ENCODE measurements around the gene ZFYVE26.
"Not testable (repeated sequence)": the region's sequence is repeated elsewhere in the genome, so short reads cannot be mapped to it uniquely, and the experiment has no call there.

ZFYVE26 gene

GRCh38 chr14:67833403-67833802 is 17.0 kb upstream of the ZFYVE26 start:
- TF ChIP-seq CTCF (IDR thresholded peaks at IDR 0.05; ENCODE audit: low read depth, low read length, missing control alignments), result no peak
- H3K4me3 ChIP-seq (ENCODE audit: low read depth, low read length), result no peak overlapping the region
- no peak for DNase-seq (ENCODE audit: low read depth)

- no peak for DNase-seq (ENCODE audit: low read depth)
- TF ChIP-seq CTCF (IDR thresholded peaks at IDR 0.05; ENCODE audit: low read depth, low read length, missing control alignments), result no peak
- no peak overlapping the region for H3K4me3 ChIP-seq (ENCODE audit: low read depth, low read length)
These were observed 14.7 kb upstream of the ZFYVE26 start for GRCh38 chr14:67831113-67831512.

- no peak for TF ChIP-seq CTCF (IDR thresholded peaks at IDR 0.05; ENCODE audit: low read depth, low read length, missing control alignments)
- H3K4me3 ChIP-seq (ENCODE audit: low read depth, low read length), result no peak overlapping the region; the same call in 1 of the 2 replicates
These were observed 4.7 kb upstream of the ZFYVE26 start for GRCh38 chr14:67821121-67821520.

GRCh38 chr14:67820428-67820971 is 4.1 kb upstream of the ZFYVE26 start:
- H3K4me3 ChIP-seq (ENCODE audit: low read depth, low read length), result peak overlapping the region; percentile 74
- DNase-seq (ENCODE audit: low read depth), result no peak

More at GRCh38 chr14:67821121-67821520, 4.7 kb upstream of the ZFYVE26 start:
- DNase-seq (ENCODE audit: low read depth), result no peak

GRCh38 chr14:67819563-67820421 is 3.4 kb upstream of the ZFYVE26 start, which contains the start of gene RAD51B:
Gene RAD51B, plus strand, starts transcription at chr14:67819779.
- H3K4me3 ChIP-seq (ENCODE audit: low read depth, low read length), result peak within 1 kb of the TSS; percentile 74

More at GRCh38 chr14:67820428-67820971, 4.1 kb upstream of the ZFYVE26 start:
- no peak for TF ChIP-seq CTCF (IDR thresholded peaks at IDR 0.05; ENCODE audit: low read depth, low read length, missing control alignments)

GRCh38 chr14:67818476-67818875 is 2.1 kb upstream of the ZFYVE26 start:
- not testable (repeated sequence) for H3K4me3 ChIP-seq (ENCODE audit: low read depth, low read length); DNase-seq (ENCODE audit: low read depth)

More at GRCh38 chr14:67819563-67820421, 3.4 kb upstream of the ZFYVE26 start, which contains the start of gene RAD51B:
- no peak for TF ChIP-seq CTCF (IDR thresholded peaks at IDR 0.05; ENCODE audit: low read depth, low read length, missing control alignments)
- DNase-seq (ENCODE audit: low read depth), result peak; percentile 64

GRCh38 chr14:67817750-67818438 is 1.5 kb upstream of the ZFYVE26 start:
- no peak for DNase-seq (ENCODE audit: low read depth)
- TF ChIP-seq CTCF (IDR thresholded peaks at IDR 0.05; ENCODE audit: low read depth, low read length, missing control alignments), result no peak
- H3K4me3 ChIP-seq (ENCODE audit: low read depth, low read length), result no peak overlapping the region

Measured in GM12864 (cell line).